ENCODE measurements around the gene EN2. TPM values are rescaled to one million over a fixed set of nuclear protein-coding genes. Genes with fewer than 3 reads are reported as not detected.

EN2 gene
- total and polyA plus RNA-seq, 3 donors from 2014 or later = 0.81 to 1.6 (median 1.6) TPM

GRCh38 chr7:155411718-155412415, 46.1 kb upstream of the EN2 start:
- Histone ChIP-seq H3K27me3 (no peaks in the 10 kb centered on the region), H3K4me1 (no peaks in the 10 kb centered on the region), H3K36me3 (ENCODE audit: low read depth, missing control alignments) (no peaks in the 10 kb centered on the region), H3K9me3 (no peaks in the 10 kb centered on the region), H3K4me3 (no peak overlapping the region), H3K27ac (no peak overlapping the region)
- 92 to 93% methylated on average over 17 of the region's 17 CpGs for WGBS, 2 donors
- intact Hi-C loops (cut with DNase I; ENCODE audit: low total_unique reads) = no loop called here
- DNase-seq = no peak
- no peak for TF ChIP-seq POLR2A (IDR thresholded peaks at IDR 0.05)
- no peak for TF ChIP-seq CTCF (IDR thresholded peaks at IDR 0.05)

GRCh38 chr7:155412416-155413253, 45.3 kb upstream of the EN2 start:
- intact Hi-C loops (cut with DNase I; ENCODE audit: low total_unique reads) = no loop called here
- Histone ChIP-seq H3K9me3 (no peaks in the 10 kb centered on the region), H3K27ac (no peak overlapping the region), H3K4me1 (no peaks in the 10 kb centered on the region), H3K27me3 (no peaks in the 10 kb centered on the region), H3K36me3 (ENCODE audit: low read depth, missing control alignments) (no peaks in the 10 kb centered on the region), H3K4me3 (no peak overlapping the region)
- 55 to 62% methylated on average over 23 to 24 of the region's 25 CpGs for WGBS, 2 donors
- TF ChIP-seq CTCF (IDR thresholded peaks at IDR 0.05) (peak in 1 of 3 experiments; percentile 38), POLR2A (IDR thresholded peaks at IDR 0.05) (no peak)
- peak; percentile 77 for DNase-seq

GRCh38 chr7:155414547-155415492, 43.1 kb upstream of the EN2 start:
- intact Hi-C loops (cut with DNase I; ENCODE audit: low total_unique reads) = no loop called here
- no peak overlapping the region for H3K4me3 ChIP-seq
- TF ChIP-seq CTCF (IDR thresholded peaks at IDR 0.05) (no peak), POLR2A (IDR thresholded peaks at IDR 0.05) (no peak)
- DNase-seq = no peak
- no peak overlapping the region for H3K27ac ChIP-seq
- no peaks in the 10 kb centered on the region for H3K4me1 ChIP-seq
- no peaks in the 10 kb centered on the region for H3K36me3 ChIP-seq (ENCODE audit: low read depth, missing control alignments)
- H3K27me3 ChIP-seq = no peaks in the 10 kb centered on the region
- 79 to 83% methylated on average over 24 of the region's 24 CpGs for WGBS, 2 donors
- no peaks in the 10 kb centered on the region for H3K9me3 ChIP-seq

GRCh38 chr7:155416646-155417380, 41.1 kb upstream of the EN2 start:
- no peaks in the 10 kb centered on the region for H3K27me3 ChIP-seq
- no peaks in the 10 kb centered on the region for H3K36me3 ChIP-seq (ENCODE audit: low read depth, missing control alignments)
- no peaks in the 10 kb centered on the region for H3K9me3 ChIP-seq
- no peak for TF ChIP-seq CTCF (IDR thresholded peaks at IDR 0.05)
- no peak for TF ChIP-seq POLR2A (IDR thresholded peaks at IDR 0.05)
- intact Hi-C loops (cut with DNase I; ENCODE audit: low total_unique reads) = no loop called here
- WGBS, 2 donors = 90 to 91% methylated on average over 17 of the region's 17 CpGs
- no peaks in the 10 kb centered on the region for H3K4me1 ChIP-seq
- no peak overlapping the region for H3K4me3 ChIP-seq
- no peak overlapping the region for H3K27ac ChIP-seq
- DNase-seq = no peak
